ENCODE results near the gene GALNT1.

DNA sequence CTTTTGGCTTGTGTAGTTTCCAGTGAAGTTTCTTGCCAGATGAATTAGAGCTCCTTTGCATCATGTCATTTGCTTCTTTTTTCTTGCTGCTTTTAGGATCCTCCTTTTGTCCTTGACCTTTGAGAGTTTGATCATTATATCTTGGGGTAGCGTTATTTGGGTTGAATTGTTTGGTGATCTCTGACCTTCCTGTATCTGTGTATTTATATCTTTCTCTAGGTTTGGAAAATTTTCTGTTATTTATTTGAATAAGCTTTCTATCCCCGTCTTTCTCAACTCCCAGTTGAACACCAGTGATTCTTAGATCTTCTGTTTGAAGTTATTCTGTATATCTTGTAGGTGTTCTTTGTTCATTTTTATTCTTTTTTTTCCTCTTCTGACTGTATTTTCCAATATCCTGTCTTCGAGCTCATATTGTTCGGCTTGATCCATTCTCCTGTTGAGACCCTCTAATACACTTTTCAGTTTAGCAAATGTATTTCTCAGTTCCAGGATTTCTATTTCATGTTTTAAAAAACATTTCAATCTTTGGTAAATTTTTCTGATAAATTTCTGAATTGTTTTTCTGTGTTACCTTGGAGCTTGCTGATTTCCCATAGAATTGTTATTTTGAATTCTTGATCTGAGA, 20.8 kb downstream of the GALNT1 start:
- TF ChIP-seq, protein P1, sequence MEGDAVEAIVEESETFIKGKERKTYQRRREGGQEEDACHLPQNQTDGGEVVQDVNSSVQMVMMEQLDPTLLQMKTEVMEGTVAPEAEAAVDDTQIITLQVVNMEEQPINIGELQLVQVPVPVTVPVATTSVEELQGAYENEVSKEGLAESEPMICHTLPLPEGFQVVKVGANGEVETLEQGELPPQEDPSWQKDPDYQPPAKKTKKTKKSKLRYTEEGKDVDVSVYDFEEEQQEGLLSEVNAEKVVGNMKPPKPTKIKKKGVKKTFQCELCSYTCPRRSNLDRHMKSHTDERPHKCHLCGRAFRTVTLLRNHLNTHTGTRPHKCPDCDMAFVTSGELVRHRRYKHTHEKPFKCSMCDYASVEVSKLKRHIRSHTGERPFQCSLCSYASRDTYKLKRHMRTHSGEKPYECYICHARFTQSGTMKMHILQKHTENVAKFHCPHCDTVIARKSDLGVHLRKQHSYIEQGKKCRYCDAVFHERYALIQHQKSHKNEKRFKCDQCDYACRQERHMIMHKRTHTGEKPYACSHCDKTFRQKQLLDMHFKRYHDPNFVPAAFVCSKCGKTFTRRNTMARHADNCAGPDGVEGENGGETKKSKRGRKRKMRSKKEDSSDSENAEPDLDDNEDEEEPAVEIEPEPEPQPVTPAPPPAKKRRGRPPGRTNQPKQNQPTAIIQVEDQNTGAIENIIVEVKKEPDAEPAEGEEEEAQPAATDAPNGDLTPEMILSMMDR (IDR thresholded peaks at IDR 0.05) = no peak
- no peak for TF ChIP-seq POLR2A (IDR thresholded peaks at IDR 0.05)
